Activated B cell treated with CpG ODN at 0.5 μM for 24 hours (primary cell): Measurements from ENCODE around the gene CAMTA1. TPM values are rescaled to one million over a fixed set of nuclear protein-coding genes. Genes with fewer than 3 reads are reported as not detected.

Experiments used
- ATAC-seq: fragments of 200-7000 bp; cut with Tn5 transposase; one replicate; pipeline ENCODE4 v1.10.0; 2021; ENCODE audit warnings: low read depth, mild to moderate bottlenecking, moderate library complexity
- CTCF ChIA-PET: fragments of 350-600 bp; sonication (Branson Sonifier 250); formaldehyde crosslinking; loops from one replicate; lab custom pipeline; 2021; ENCODE audit warnings: antibody characterized with exemption; lab: Charles Lee
- POLR2A ChIA-PET: fragments of 350-600 bp; sonication (Branson Sonifier 250); formaldehyde crosslinking; loops from one replicate; lab custom pipeline; 2021; ENCODE audit warnings: antibody characterized with exemption; lab: Charles Lee
- DNase-seq: peaks from one replicate; pipeline ENCODE4 v3.0.0; 2022
- H3K27ac Mint-ChIP-seq: one replicate; pipeline ENCODE4 v1.8.0; 2020; ENCODE audit warnings: mixed read lengths
- H3K27me3 Mint-ChIP-seq: one replicate; pipeline ENCODE4 v1.8.0; 2021; ENCODE audit warnings: mixed read lengths
- H3K36me3 Mint-ChIP-seq: one replicate; pipeline ENCODE4 v1.8.0; 2021; ENCODE audit warnings: low read depth, mixed read lengths
- H3K4me1 Mint-ChIP-seq: one replicate; pipeline ENCODE4 v1.8.0; 2021; ENCODE audit warnings: mixed read lengths
- H3K4me3 Mint-ChIP-seq: one replicate; pipeline ENCODE4 v1.8.0; 2020; ENCODE audit warnings: mild to moderate bottlenecking, mixed read lengths
- H3K9me3 Mint-ChIP-seq: one replicate; pipeline ENCODE4 v1.8.0; 2020; ENCODE audit warnings: mixed read lengths
- CTCF ChIP-seq: fragments of 200-600 bp; IDR thresholded peaks from one replicate; pipeline ENCODE4 v1.8.0; 2022; ENCODE audit warnings: antibody characterized with exemption, mild to moderate bottlenecking
- intact Hi-C: fragments of 100-400 bp; cut with micrococcal nuclease; formaldehyde crosslinking; loops from one replicate; pipeline ENCODE4 v1.15.1; 2024
- total RNA-seq: library from RNA; stranded (reverse); gene quantifications from 2 replicates; pipeline ENCODE4 v1.2.3, GENCODE V29; 2022

CAMTA1 gene
- total RNA-seq, 1 donor from 2014 or later, result 49.8 TPM

- Mint-ChIP-seq H3K4me3 (no peak overlapping the region), H3K36me3 (no peaks in the 10 kb centered on the region), H3K27me3 (no peaks in the 10 kb centered on the region), H3K27ac (no peak overlapping the region), H3K9me3 (no peaks in the 10 kb centered on the region), H3K4me1 (no peaks in the 10 kb centered on the region)
- intact Hi-C loops, result no loop called here
- TF ChIP-seq CTCF, result no peak
- DNase-seq, result no peak
- CTCF ChIA-PET, result no interaction called here
- POLR2A ChIA-PET, result no interaction called here
- no peak for ATAC-seq
Observed at GRCh38 chr1:7491109-7491817, 706.0 kb downstream of the CAMTA1 start.

- Mint-ChIP-seq H3K4me1 (no peaks in the 10 kb centered on the region), H3K27me3 (no peaks in the 10 kb centered on the region), H3K4me3 (no peak overlapping the region), H3K27ac (no peak overlapping the region), H3K9me3 (no peaks in the 10 kb centered on the region), H3K36me3 (no peaks in the 10 kb centered on the region)
- no peak for TF ChIP-seq CTCF
- intact Hi-C loops, result no loop called here
- POLR2A ChIA-PET, result no interaction called here
- CTCF ChIA-PET, result no interaction called here
- ATAC-seq (no peak), DNase-seq (no peak)
Observed at GRCh38 chr1:7491818-7492173, 706.5 kb downstream of the CAMTA1 start.

GRCh38 chr1:7493711-7494454 is 708.6 kb downstream of the CAMTA1 start:
- no peak overlapping the region for H3K4me3 Mint-ChIP-seq

GRCh38 chr1:7495962-7496361 is 710.7 kb downstream of the CAMTA1 start:
- ChIA-PET POLR2A (no interaction called here), CTCF (no interaction called here)
- no peak for TF ChIP-seq CTCF
- H3K27me3 Mint-ChIP-seq, result no peaks in the 10 kb centered on the region
- H3K4me3 Mint-ChIP-seq, result no peak overlapping the region
- no peak for DNase-seq
- intact Hi-C loops, result no loop called here
- H3K4me1 Mint-ChIP-seq, result no peaks in the 10 kb centered on the region
- H3K9me3 Mint-ChIP-seq, result no peaks in the 10 kb centered on the region
- no peak overlapping the region for H3K27ac Mint-ChIP-seq
- no peaks in the 10 kb centered on the region for H3K36me3 Mint-ChIP-seq
- no peak for ATAC-seq

More at GRCh38 chr1:7493711-7494454, 708.6 kb downstream of the CAMTA1 start:
- CTCF ChIA-PET, result no interaction called here
- intact Hi-C loops, result no loop called here
- no peak overlapping the region for H3K27ac Mint-ChIP-seq
- POLR2A ChIA-PET, result no interaction called here
- H3K4me1 Mint-ChIP-seq, result no peaks in the 10 kb centered on the region
- no peak for TF ChIP-seq CTCF
- DNase-seq (no peak), ATAC-seq (no peak)
- H3K36me3 Mint-ChIP-seq, result no peaks in the 10 kb centered on the region
- no peaks in the 10 kb centered on the region for H3K27me3 Mint-ChIP-seq
- H3K9me3 Mint-ChIP-seq, result no peaks in the 10 kb centered on the region

GRCh38 chr1:7497107-7497637 is 711.9 kb downstream of the CAMTA1 start:
- no peaks in the 10 kb centered on the region for H3K4me1 Mint-ChIP-seq
- ChIA-PET POLR2A (no interaction called here), CTCF (no interaction called here)
- no peaks in the 10 kb centered on the region for H3K9me3 Mint-ChIP-seq
- no peaks in the 10 kb centered on the region for H3K27me3 Mint-ChIP-seq
- no peak overlapping the region for H3K4me3 Mint-ChIP-seq
- no peaks in the 10 kb centered on the region for H3K36me3 Mint-ChIP-seq
- no peak for ATAC-seq
- no peak for DNase-seq
- no peak for TF ChIP-seq CTCF
- H3K27ac Mint-ChIP-seq, result no peak overlapping the region
- intact Hi-C loops, result no loop called here
